ENCODE results near the gene EFCAB7. TPM values are rescaled to one million over a fixed set of nuclear protein-coding genes. Genes with fewer than 3 reads are reported as not detected.

EFCAB7 gene
- total and polyA plus RNA-seq, 2 of the 13 experiments (the other 11 are each of a cell fraction or from before 2014, with no cell fraction given): 1.7 to 5.4 TPM

GRCh38 chr1:63522891-63523728, at the start of gene EFCAB7, which contains the start of gene ITGB3BP (continued):
- TF ChIP-seq ZNF691 (CRISPR knock-in tag; IDR thresholded peaks at IDR 0.05; ENCODE audit: borderline replicate concordance, low read depth): peak; percentile 96; the same call in 1 of the 2 replicates
- TF ChIP-seq FOXA3 (CRISPR knock-in tag; IDR thresholded peaks at IDR 0.05): peak; percentile 65
- no peak for TF ChIP-seq ZNF83 (CRISPR knock-in tag; IDR thresholded peaks at IDR 0.05; ENCODE audit: borderline replicate concordance)
- peak; percentile 76 for TF ChIP-seq ZNF124 (CRISPR knock-in tag; IDR thresholded peaks at IDR 0.05)
- peak; percentile 88 for TF ChIP-seq ZNF12 (CRISPR knock-in tag; IDR thresholded peaks at IDR 0.05)
- TF ChIP-seq ZNF660 (CRISPR knock-in tag; IDR thresholded peaks at IDR 0.05; ENCODE audit: borderline replicate concordance, low read depth): no peak
- TF ChIP-seq ZNF776 (CRISPR knock-in tag; IDR thresholded peaks at IDR 0.05): peak; percentile 55; the same call in 1 of the 2 replicates
- no peak for TF ChIP-seq PPARG (CRISPR knock-in tag; conservative IDR thresholded peaks at IDR 0.05)
- 0 out of 2 replicates have a peak, but pooled peaks have one; percentile 54 for TF ChIP-seq PAX8 (CRISPR knock-in tag; IDR thresholded peaks at IDR 0.05; ENCODE audit: borderline replicate concordance)
- TF ChIP-seq NCOA1 (CRISPR knock-in tag; IDR thresholded peaks at IDR 0.05): peak; percentile 55; the same call in 1 of the 2 replicates
- TF ChIP-seq ZNF30 (CRISPR knock-in tag; IDR thresholded peaks at IDR 0.05): no peak
- TF ChIP-seq SRSF9 (IDR thresholded peaks at IDR 0.05; ENCODE audit: borderline replicate concordance, insufficient read depth, low read depth, low read length, poor library complexity, severe bottlenecking): no peak
- 0 out of 2 replicates have a peak, but pooled peaks have one; percentile 1 for TF ChIP-seq ZSCAN20 (CRISPR knock-in tag; IDR thresholded peaks at IDR 0.05; ENCODE audit: borderline replicate concordance)
- no peak for TF ChIP-seq SMAD9 (CRISPR knock-in tag; IDR thresholded peaks at IDR 0.05)
- TF ChIP-seq ZNF564 (CRISPR knock-in tag; IDR thresholded peaks at IDR 0.05): 0 out of 2 replicates have a peak, but pooled peaks have one; percentile 26
- no peak for TF ChIP-seq AFF4 (CRISPR knock-in tag; IDR thresholded peaks at IDR 0.05)
- 0 out of 2 replicates have a peak, but pooled peaks have one; percentile 30 for TF ChIP-seq CEBPB (IDR thresholded peaks at IDR 0.05; ENCODE audit: borderline replicate concordance, low read depth, low read length)
- TF ChIP-seq ZNF432 (CRISPR knock-in tag; IDR thresholded peaks at IDR 0.05; ENCODE audit: borderline replicate concordance): no peak
- TF ChIP-seq RXRB (CRISPR knock-in tag; IDR thresholded peaks at IDR 0.05; ENCODE audit: borderline replicate concordance): peak; percentile 52
- TF ChIP-seq ZNF704 (CRISPR knock-in tag; IDR thresholded peaks at IDR 0.05; ENCODE audit: borderline replicate concordance): peak; percentile 77; the same call in 1 of the 2 replicates
- TF ChIP-seq MED1 (CRISPR knock-in tag; IDR thresholded peaks at IDR 0.05): peak; percentile 80
- TF ChIP-seq PCBP1 (IDR thresholded peaks at IDR 0.05; ENCODE audit: borderline replicate concordance, low read depth, low read length): peak; percentile 83; the same call in 1 of the 2 replicates
- 0 out of 2 replicates have a peak, but pooled peaks have one; percentile 36 for TF ChIP-seq CAMTA2 (CRISPR knock-in tag; IDR thresholded peaks at IDR 0.05; ENCODE audit: borderline replicate concordance)
